GM12878 (cell line): ENCODE data around the gene SNAPC2.

Experiments used
- CTCF ChIP-seq, 3 experiments: IDR thresholded peaks in 2 of 3; conservative IDR thresholded peaks in 1 of 3; 2 replicates each; pipeline ENCODE4 v1.5.1; 2011; ENCODE audit warnings: low read depth in 3 of 3, low read length in 3 of 3, mild to moderate bottlenecking in 3 of 3, control low read depth in 2 of 3, moderate library complexity in 2 of 3, inconsistent platforms in 1 of 3, mixed read lengths in 1 of 3; ENCODE audit not compliant: control insufficient read depth in 2 of 3, insufficient read depth in 1 of 3; ENCODE audit errors: extremely low read depth in 1 of 3
- EZH2 ChIP-seq: IDR thresholded peaks from 2 replicates; pipeline ENCODE4 v1.6.1; 2012; ENCODE audit warnings: low read depth, mild to moderate bottlenecking, control low read depth, inconsistent platforms, low read length, borderline replicate concordance; ENCODE audit not compliant: control insufficient read depth
- FOXM1 ChIP-seq: IDR thresholded peaks from 2 replicates; pipeline ENCODE4 v1.6.1; 2012; ENCODE audit warnings: low read depth, mild to moderate bottlenecking, inconsistent platforms, low read length, moderate library complexity
- IKZF1 ChIP-seq: fragments of 450-650 bp; conservative IDR thresholded peaks from 2 replicates; pipeline ENCODE4 v1.6.1; 2017; ENCODE audit warnings: antibody characterized with exemption, mild to moderate bottlenecking
- JUNB ChIP-seq: IDR thresholded peaks from 2 replicates; pipeline ENCODE4 v1.6.1; 2016; ENCODE audit warnings: antibody characterized with exemption, mild to moderate bottlenecking
- JUND ChIP-seq: IDR thresholded peaks from 2 replicates; pipeline ENCODE4 v1.6.1; 2012; ENCODE audit warnings: low read depth, mild to moderate bottlenecking, low read length, improper control_type of control experiment, moderate library complexity
- KDM1A ChIP-seq: fragments of 200-600 bp; sonication (generic); IDR thresholded peaks from 2 replicates; pipeline ENCODE4 v1.6.1; 2016; ENCODE audit warnings: borderline replicate concordance
- NKRF ChIP-seq: fragments of 450-650 bp; conservative IDR thresholded peaks from 2 replicates; pipeline ENCODE4 v1.6.1; 2017; ENCODE audit warnings: mild to moderate bottlenecking, moderate library complexity
- PKNOX1 ChIP-seq: fragments of 450-650 bp; IDR thresholded peaks from 2 replicates; pipeline ENCODE4 v1.6.1; 2016; ENCODE audit warnings: mild to moderate bottlenecking
- RFX5 ChIP-seq: IDR thresholded peaks from 2 replicates; pipeline ENCODE4 v1.6.1; 2011; ENCODE audit warnings: low read depth, low read length, improper control_type of control experiment
- RUNX3 ChIP-seq: IDR thresholded peaks from 2 replicates; pipeline ENCODE4 v1.6.1; 2012; ENCODE audit warnings: low read length, inconsistent platforms
- SUZ12 ChIP-seq: fragments of 200-600 bp; sonication (generic); IDR thresholded peaks from one replicate; pipeline ENCODE4 v1.6.1; 2018; ENCODE audit warnings: antibody characterized with exemption, mild to moderate bottlenecking; ENCODE audit not compliant: unreplicated experiment
- TARDBP ChIP-seq: IDR thresholded peaks from 2 replicates; pipeline ENCODE4 v1.6.1; 2016; ENCODE audit warnings: borderline replicate concordance
- ZNF384 ChIP-seq: IDR thresholded peaks from 2 replicates; pipeline ENCODE4 v1.6.1; 2012; ENCODE audit warnings: low read depth, mild to moderate bottlenecking, low read length, improper control_type of control experiment, borderline replicate concordance

- TF ChIP-seq TARDBP (no peak), CTCF (IDR thresholded peaks at IDR 0.05 in 2 of 3, conservative IDR thresholded peaks at IDR 0.05 in 1 of 3; ENCODE audit: control insufficient read depth in 2 of 3, extremely low read depth in 1 of 3, insufficient read depth in 1 of 3, low read depth in 3 of 3, low read length in 3 of 3) (peak; percentile 75 to 85 (median 82)), FOXM1 (no peak), RUNX3 (peak; percentile 19; the same call in 1 of the 2 replicates), PKNOX1 (no peak), NKRF (no peak), EZH2 (no peak), RFX5 (no peak), JUND (no peak), JUNB (no peak), KDM1A (no peak), ZNF384 (no peak), SUZ12 (no peak), IKZF1 (0 out of 2 replicates have a peak, but pooled peaks have one; percentile 51)
Measured at GRCh38 chr19:7925171-7925851, 5.2 kb downstream of the SNAPC2 start.
